B cell (primary cell): ENCODE measurements around the gene ITGB1BP1. TPM values are rescaled to one million over a fixed set of nuclear protein-coding genes. Genes with fewer than 3 reads are reported as not detected.

Experiments
- ATAC-seq: fragments of 200-7000 bp; cut with Tn5 transposase; one replicate; pipeline ENCODE4 v1.10.0; 2021; ENCODE audit warnings: low read depth, mild to moderate bottlenecking, moderate number of reproducible peaks, moderate library complexity
- CTCF ChIA-PET: fragments of 350-600 bp; sonication (Branson Sonifier 250); formaldehyde crosslinking; loops from one replicate; lab custom pipeline; 2021; ENCODE audit warnings: antibody characterized with exemption, inconsistent platforms; lab: Charles Lee
- POLR2A ChIA-PET: fragments of 350-600 bp; sonication (Branson Sonifier 250); formaldehyde crosslinking; loops from one replicate; lab custom pipeline; 2021; ENCODE audit warnings: antibody characterized with exemption; lab: Charles Lee
- DNase-seq: peaks from one replicate; pipeline ENCODE4 v3.0.0; 2013
- H2AFZ ChIP-seq: 2 replicates; pipeline ENCODE4 v1.6.1; 2012; ENCODE audit warnings: mild to moderate bottlenecking, low read depth, low read length; ENCODE audit not compliant: insufficient read depth, poor library complexity, severe bottlenecking
- H3K27ac ChIP-seq, 2 donors: 1 replicate in 1 of 2; 2 replicates in 1 of 2; pipeline ENCODE4 v1.5.1; 2012 to 2013; ENCODE audit warnings: low read length in 2 of 2, mild to moderate bottlenecking in 2 of 2, moderate library complexity in 1 of 2
- H3K27me3 ChIP-seq, 4 experiments: fragments of 200-600 bp in 1 of 4; sonication (generic) in 1 of 4; replicated peaks in 1 of 4; 1 replicate in 2 of 4; 2 replicates in 2 of 4; pipeline versions ENCODE4 v1.6.1 to v1.7.0; 2013 to 2016; ENCODE audit warnings: low read length in 3 of 4, mild to moderate bottlenecking in 2 of 4, mixed read lengths in 1 of 4, moderate library complexity in 1 of 4; ENCODE audit not compliant: insufficient read depth in 4 of 4, control insufficient read depth in 3 of 4; ENCODE audit errors: control extremely low read depth in 1 of 4
- H3K36me3 ChIP-seq, 2 experiments: replicated peaks in 1 of 2; 1 replicate in 1 of 2; 2 replicates in 1 of 2; pipeline versions ENCODE4 v1.6.1 to v1.7.1; 2013; ENCODE audit warnings: low read length in 1 of 2; ENCODE audit not compliant: insufficient read depth in 2 of 2, control insufficient read depth in 1 of 2; ENCODE audit errors: control extremely low read depth in 1 of 2, extremely low read depth in 1 of 2
- H3K4me1 ChIP-seq, 2 donors: fragments of 200-600 bp in 1 of 2; sonication (generic) in 1 of 2; 1 replicate in 1 of 2; 2 replicates in 1 of 2; pipeline versions ENCODE4 v1.5.1 to v1.6.1; 2013 to 2017; ENCODE audit warnings: low read length in 2 of 2; ENCODE audit not compliant: control insufficient read depth in 2 of 2, insufficient read depth in 2 of 2
- H3K4me2 ChIP-seq: replicated peaks from 2 replicates; pipeline ENCODE3; 2012; ENCODE audit warnings: mild to moderate bottlenecking, low read depth, low read length; ENCODE audit not compliant: poor library complexity, severe bottlenecking
- H3K4me3 ChIP-seq, 5 experiments: fragments of 200-600 bp in 1 of 5; sonication (generic) in 1 of 5; 1 replicate in 3 of 5; 2 replicates in 2 of 5; pipeline versions ENCODE4 v1.5.1 to v1.7.0; 2011 to 2016; ENCODE audit warnings: low read length in 4 of 5, mild to moderate bottlenecking in 4 of 5, low read depth in 2 of 5, control low read depth in 1 of 5, moderate library complexity in 1 of 5; ENCODE audit not compliant: insufficient read depth in 1 of 5; ENCODE audit errors: control extremely low read depth in 1 of 5, extremely low read depth in 1 of 5
- H3K79me2 ChIP-seq: fragments of 200-600 bp; sonication (generic); one replicate; pipeline ENCODE4 v1.6.0; 2016; ENCODE audit warnings: low read length; ENCODE audit not compliant: control insufficient read depth, insufficient read depth
- H3K9ac ChIP-seq: fragments of 200-600 bp; sonication (generic); 2 replicates; pipeline ENCODE4 v1.6.1; 2017; ENCODE audit warnings: mild to moderate bottlenecking, low read length, moderate library complexity
- H3K9me3 ChIP-seq, 3 donors: one replicate each; pipeline versions ENCODE4 v1.6.1 to v1.7.1; 2013; ENCODE audit warnings: low read length in 2 of 3; ENCODE audit not compliant: control insufficient read depth in 2 of 3, insufficient read depth in 1 of 3; ENCODE audit errors: control extremely low read depth in 1 of 3
- H4K20me1 ChIP-seq: 2 replicates; pipeline ENCODE4 v1.6.0; 2012; ENCODE audit warnings: mild to moderate bottlenecking, low read length; ENCODE audit not compliant: insufficient read depth, control insufficient read depth, poor library complexity, severe bottlenecking
- H3K27ac Mint-ChIP-seq: one replicate; pipeline ENCODE4 v1.8.0; 2021; ENCODE audit warnings: mixed read lengths
- H3K27me3 Mint-ChIP-seq: one replicate; pipeline ENCODE4 v1.8.0; 2021; ENCODE audit warnings: mixed read lengths
- H3K4me1 Mint-ChIP-seq: one replicate; pipeline ENCODE4 v1.8.0; 2021; ENCODE audit warnings: mixed read lengths
- H3K4me3 Mint-ChIP-seq: one replicate; pipeline ENCODE4 v1.8.0; 2021; ENCODE audit warnings: mixed read lengths
- H3K9me3 Mint-ChIP-seq: one replicate; pipeline ENCODE4 v1.8.0; 2022; ENCODE audit warnings: mixed read lengths; ENCODE audit not compliant: insufficient read depth
- EZH2 ChIP-seq: IDR thresholded peaks from 2 replicates; pipeline ENCODE4 v1.6.1; 2012; ENCODE audit warnings: borderline replicate concordance, low read depth, mild to moderate bottlenecking, moderate library complexity, low read length; ENCODE audit not compliant: insufficient read depth, poor library complexity, severe bottlenecking
- WGBS: methylation state at CpG from one replicate; pipeline ENCODE4 v1.1.5; 2013; ENCODE audit warnings: missing lambda C conversion rate; ENCODE audit not compliant: insufficient coverage; 5-methylcytosine and 5-hydroxymethylcytosine counted together
- intact Hi-C: fragments of 100-400 bp; cut with micrococcal nuclease; formaldehyde crosslinking; loops from one replicate; pipeline ENCODE4 v1.10.0; 2022
- polyA plus RNA-seq: library from polyadenylated mRNA; depleted of rRNA; stranded (reverse); fragments of >200 nt; gene quantifications from 2 replicates; pipeline ENCODE4 v1.2.3, GENCODE V29; 2012
- total RNA-seq, 2 donors: library from RNA; stranded (reverse); fragments of 120-200 nt in 1 of 2; gene quantifications; 1 replicate in 1 of 2; 2 replicates in 1 of 2; pipeline versions ENCODE4 v1.2.3 to v1.2.4, GENCODE V29; 2013 to 2022
- TF ChIP-seq, protein P1 (sequence below): fragments of 200-600 bp; IDR thresholded peaks from one replicate; pipeline ENCODE4 v1.8.0; 2022; ENCODE audit warnings: antibody characterized with exemption, mild to moderate bottlenecking

Gene ITGB1BP1
- total and polyA plus RNA-seq, 2 donors (not counting 1 experiment from before 2014, with no cell fraction given): 25.7 to 47.1 TPM

DNA sequence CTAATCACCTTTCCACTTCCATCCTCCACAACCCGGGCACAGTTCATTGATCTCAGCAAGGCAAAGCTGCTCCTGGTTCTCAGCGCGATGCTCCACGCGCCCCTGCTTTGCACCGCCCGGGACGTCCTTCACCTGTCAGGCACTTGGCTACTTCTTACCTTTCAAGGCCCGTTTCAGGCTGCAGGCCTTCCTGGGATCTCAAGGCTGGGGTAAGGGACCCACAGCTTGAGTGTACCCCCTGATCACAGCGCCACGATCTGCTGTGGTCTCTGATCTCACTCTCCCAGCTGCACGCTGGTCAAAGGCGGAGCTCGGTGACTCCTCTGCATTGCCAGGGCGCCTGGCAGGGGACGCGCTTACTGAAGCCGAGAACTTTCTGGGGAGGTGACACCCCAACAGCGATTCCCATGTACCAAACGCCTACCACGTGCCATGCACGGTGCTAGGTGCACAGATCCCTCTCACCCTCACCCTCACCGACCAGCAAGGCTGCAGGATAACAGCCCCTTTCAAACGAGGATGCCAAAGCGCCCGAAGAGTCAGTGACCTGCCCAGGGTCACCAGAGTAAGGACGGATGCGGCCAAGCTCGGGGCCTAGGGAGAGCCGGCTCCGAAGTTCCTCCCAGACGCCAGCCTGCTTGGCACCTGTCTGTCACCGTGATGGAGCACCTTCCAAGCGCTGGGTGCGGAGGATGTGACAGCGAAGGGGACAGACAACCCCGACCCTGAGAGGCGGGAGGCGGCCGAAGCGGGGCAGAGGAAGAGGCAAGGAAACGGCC lies 818 bp downstream of the ITGB1BP1 start:
- peak overlapping the region; percentile 55 to 98 (median 88) for H3K4me3 ChIP-seq
- Mint-ChIP-seq H3K27me3 (no peaks in the 10 kb centered on the region), H3K4me1 (peaks cover 29% of the 10 kb centered on the region), H3K27ac (peak overlapping the region; percentile 92), H3K9me3 (no peaks in the 10 kb centered on the region), H3K4me3 (no peak overlapping the region)
- intact Hi-C loops: loop anchor here (1.0 to 5.0 kb wide), 6 partner anchors 52 to 1390 kb away; partner anchors contain the start of genes IAH1, KIDINS220, ODC1 and PDIA6
- ChIA-PET POLR2A (interaction anchor here (1.8 to 3.2 kb wide), 2 partner anchors 133 to 208 kb away, joined by 8 to 10 read pairs; partner anchors contain the start of genes ADAM17 and YWHAQ), CTCF (interaction anchor here (0.9 to 1.8 kb wide), 2 partner anchors 208 kb away, joined by 4 to 5 read pairs; partner anchors contain the start of gene YWHAQ)
- H3K9ac ChIP-seq: peak overlapping the region; percentile 88
- peak overlapping the region in 1 of 2 donors; percentile 84 for H3K27ac ChIP-seq
- TF ChIP-seq, protein P1, sequence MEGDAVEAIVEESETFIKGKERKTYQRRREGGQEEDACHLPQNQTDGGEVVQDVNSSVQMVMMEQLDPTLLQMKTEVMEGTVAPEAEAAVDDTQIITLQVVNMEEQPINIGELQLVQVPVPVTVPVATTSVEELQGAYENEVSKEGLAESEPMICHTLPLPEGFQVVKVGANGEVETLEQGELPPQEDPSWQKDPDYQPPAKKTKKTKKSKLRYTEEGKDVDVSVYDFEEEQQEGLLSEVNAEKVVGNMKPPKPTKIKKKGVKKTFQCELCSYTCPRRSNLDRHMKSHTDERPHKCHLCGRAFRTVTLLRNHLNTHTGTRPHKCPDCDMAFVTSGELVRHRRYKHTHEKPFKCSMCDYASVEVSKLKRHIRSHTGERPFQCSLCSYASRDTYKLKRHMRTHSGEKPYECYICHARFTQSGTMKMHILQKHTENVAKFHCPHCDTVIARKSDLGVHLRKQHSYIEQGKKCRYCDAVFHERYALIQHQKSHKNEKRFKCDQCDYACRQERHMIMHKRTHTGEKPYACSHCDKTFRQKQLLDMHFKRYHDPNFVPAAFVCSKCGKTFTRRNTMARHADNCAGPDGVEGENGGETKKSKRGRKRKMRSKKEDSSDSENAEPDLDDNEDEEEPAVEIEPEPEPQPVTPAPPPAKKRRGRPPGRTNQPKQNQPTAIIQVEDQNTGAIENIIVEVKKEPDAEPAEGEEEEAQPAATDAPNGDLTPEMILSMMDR: no peak
- no peak for TF ChIP-seq EZH2
- WGBS: 17% methylated on average over 42 of the region's 42 CpGs
- ATAC-seq: no peak
- no peaks in the 10 kb centered on the region for H3K27me3 ChIP-seq
- DNase-seq: peak; percentile 59
- peaks cover 0 to 1% of the 10 kb centered on the region in 2 experiments for H3K36me3 ChIP-seq
- H3K4me1 ChIP-seq: peaks cover 20 to 29% of the 10 kb centered on the region in 2 donors
- peaks cover 34% of the 10 kb centered on the region for H4K20me1 ChIP-seq
- peak overlapping the region; percentile 92 for H2AFZ ChIP-seq
- H3K4me2 ChIP-seq: peak overlapping the region; percentile 82
- no peaks in the 10 kb centered on the region for H3K9me3 ChIP-seq
- peaks cover 68% of the 10 kb centered on the region for H3K79me2 ChIP-seq

DNA sequence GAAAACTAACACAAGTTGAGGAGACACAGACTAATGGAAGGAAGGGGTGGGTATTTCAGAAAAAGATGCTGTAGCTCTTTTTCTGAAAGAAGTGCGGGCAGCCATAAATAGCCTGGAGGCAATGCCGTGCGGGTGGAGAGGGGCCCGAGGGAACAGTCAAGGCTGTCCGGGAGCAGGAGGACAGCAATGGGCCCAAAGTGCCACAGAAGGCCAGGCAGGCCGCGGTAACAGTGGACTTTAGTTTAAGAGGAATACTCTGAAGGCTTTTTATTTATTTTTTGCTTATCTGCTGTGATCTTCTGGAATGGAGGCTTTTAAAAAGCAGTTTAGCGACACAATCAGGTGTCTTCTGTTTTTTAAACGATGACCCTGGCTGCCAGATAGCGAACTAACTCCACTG lies 2.8 kb downstream of the ITGB1BP1 start:
- Mint-ChIP-seq H3K27ac (no peak overlapping the region), H3K27me3 (no peaks in the 10 kb centered on the region), H3K9me3 (no peaks in the 10 kb centered on the region), H3K4me3 (peak overlapping the region; percentile 23), H3K4me1 (peaks cover 32% of the 10 kb centered on the region)
- H3K9me3 ChIP-seq: no peaks in the 10 kb centered on the region
- POLR2A ChIA-PET: no interaction called here
- peaks cover 40% of the 10 kb centered on the region for H4K20me1 ChIP-seq
- H3K27ac ChIP-seq: no peak overlapping the region
- peaks cover 20 to 29% of the 10 kb centered on the region in 2 donors for H3K4me1 ChIP-seq
- TF ChIP-seq, protein P1: no peak
- TF ChIP-seq EZH2: no peak
- ATAC-seq (no peak), DNase-seq (no peak)
- H2AFZ ChIP-seq: no peak overlapping the region
- no peak overlapping the region for H3K4me2 ChIP-seq
- CTCF ChIA-PET: no interaction called here
- peaks cover 3 to 7% of the 10 kb centered on the region in 2 experiments for H3K36me3 ChIP-seq
- intact Hi-C loops: loop anchor here (5.0 kb wide), 3 partner anchors 702 to 1392 kb away; partner anchors contain the start of genes ODC1, PDIA6 and RRM2
- WGBS: 100% methylated on average over 10 of the region's 10 CpGs
- peaks cover 88% of the 10 kb centered on the region for H3K79me2 ChIP-seq
- no peaks in the 10 kb centered on the region for H3K27me3 ChIP-seq
- H3K9ac ChIP-seq: no peak overlapping the region
- no peak overlapping the region for H3K4me3 ChIP-seq
